Measurements from ENCODE around the gene ARHGEF7. TPM values are rescaled to one million over a fixed set of nuclear protein-coding genes. Genes with fewer than 3 reads are reported as not detected.

The ARHGEF7 gene
- total RNA-seq, 1 donor from 2014 or later: 73.7 TPM

DNA sequence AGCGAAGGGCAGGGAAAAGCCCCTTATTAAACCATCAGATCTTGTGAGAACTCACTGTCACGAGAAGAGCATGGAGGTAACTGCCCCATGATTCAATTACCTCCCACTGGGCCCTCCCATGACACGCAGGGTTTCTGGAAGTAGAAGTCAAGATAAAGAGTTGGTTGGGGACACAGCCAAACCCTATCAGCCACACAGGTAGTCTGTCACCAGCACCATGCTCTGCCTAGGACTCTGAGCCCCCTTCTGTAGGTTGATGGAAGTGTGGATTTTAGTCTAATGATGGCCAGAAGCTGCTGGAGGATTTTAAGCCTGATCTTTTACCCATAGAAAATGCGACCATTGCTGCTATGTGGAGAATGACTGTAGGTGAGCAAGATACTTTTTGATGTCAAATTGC, 60.8 kb downstream of the ARHGEF7 start:
- H3K4me1 Mint-ChIP-seq (ENCODE audit: low read depth, unreplicated experiment): peaks cover 54% of the 10 kb centered on the region

DNA sequence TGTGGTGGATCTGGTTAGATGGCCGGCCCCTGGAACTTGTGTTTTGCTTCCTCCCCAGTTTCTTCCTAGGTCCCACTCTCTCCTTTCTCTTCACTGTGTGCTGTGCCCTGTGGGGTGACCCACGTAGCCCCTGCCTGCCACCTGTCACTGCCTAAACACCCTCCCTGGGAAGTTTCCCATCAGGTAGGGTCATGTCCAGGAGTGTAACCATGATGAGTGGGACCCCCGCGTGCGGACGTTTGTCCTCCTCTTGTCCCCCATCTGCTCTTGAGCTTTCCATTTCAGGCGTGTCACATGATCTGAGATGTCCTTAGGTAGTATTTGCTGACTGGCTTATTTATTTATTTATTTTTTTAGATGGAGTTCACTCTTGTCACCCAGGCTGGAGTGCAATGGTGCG, 61.3 kb downstream of the ARHGEF7 start:
- Histone ChIP-seq H3K27ac (ENCODE audit: low read depth, low read length) (peak overlapping the region; percentile 96), H3K9ac (ENCODE audit: low read length) (peak overlapping the region; percentile 11), H3K36me3 (ENCODE audit: insufficient read depth, low read length) (peaks cover 4% of the 10 kb centered on the region), H2AFZ (ENCODE audit: low read depth, low read length) (no peak overlapping the region), H3K79me2 (ENCODE audit: insufficient read depth, low read length) (peaks cover 91% of the 10 kb centered on the region), H3K4me2 (ENCODE audit: low read length) (no peak overlapping the region), H3K4me3 (ENCODE audit: insufficient read depth, low read depth, low read length) (no peak overlapping the region), H4K20me1 (ENCODE audit: insufficient read depth, low read length) (peaks cover 80% of the 10 kb centered on the region), H3K9me3 (ENCODE audit: insufficient read depth, low read depth, low read length) (no peaks in the 10 kb centered on the region), H3K4me1 (ENCODE audit: insufficient read depth, low read length) (peaks cover 36% of the 10 kb centered on the region), H3K27me3 (ENCODE audit: insufficient read depth, low read length) (no peaks in the 10 kb centered on the region)
- H3K27me3 Mint-ChIP-seq (ENCODE audit: low read depth, unreplicated experiment): no peaks in the 10 kb centered on the region
- no peak overlapping the region for H3K4me3 Mint-ChIP-seq (ENCODE audit: unreplicated experiment)
- no peaks in the 10 kb centered on the region for H3K9me3 Mint-ChIP-seq (ENCODE audit: unreplicated experiment)
- FAIRE-seq (no peak), DNase-seq (ENCODE audit: low read depth) (no peak)
- peaks cover 53% of the 10 kb centered on the region for H3K4me1 Mint-ChIP-seq (ENCODE audit: low read depth, unreplicated experiment)
- H3K36me3 Mint-ChIP-seq (ENCODE audit: low read depth, unreplicated experiment): peaks cover 24% of the 10 kb centered on the region
- peak overlapping the region; percentile 9 for H3K27ac Mint-ChIP-seq (ENCODE audit: unreplicated experiment)
- TF ChIP-seq, protein P1, sequence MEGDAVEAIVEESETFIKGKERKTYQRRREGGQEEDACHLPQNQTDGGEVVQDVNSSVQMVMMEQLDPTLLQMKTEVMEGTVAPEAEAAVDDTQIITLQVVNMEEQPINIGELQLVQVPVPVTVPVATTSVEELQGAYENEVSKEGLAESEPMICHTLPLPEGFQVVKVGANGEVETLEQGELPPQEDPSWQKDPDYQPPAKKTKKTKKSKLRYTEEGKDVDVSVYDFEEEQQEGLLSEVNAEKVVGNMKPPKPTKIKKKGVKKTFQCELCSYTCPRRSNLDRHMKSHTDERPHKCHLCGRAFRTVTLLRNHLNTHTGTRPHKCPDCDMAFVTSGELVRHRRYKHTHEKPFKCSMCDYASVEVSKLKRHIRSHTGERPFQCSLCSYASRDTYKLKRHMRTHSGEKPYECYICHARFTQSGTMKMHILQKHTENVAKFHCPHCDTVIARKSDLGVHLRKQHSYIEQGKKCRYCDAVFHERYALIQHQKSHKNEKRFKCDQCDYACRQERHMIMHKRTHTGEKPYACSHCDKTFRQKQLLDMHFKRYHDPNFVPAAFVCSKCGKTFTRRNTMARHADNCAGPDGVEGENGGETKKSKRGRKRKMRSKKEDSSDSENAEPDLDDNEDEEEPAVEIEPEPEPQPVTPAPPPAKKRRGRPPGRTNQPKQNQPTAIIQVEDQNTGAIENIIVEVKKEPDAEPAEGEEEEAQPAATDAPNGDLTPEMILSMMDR (IDR thresholded peaks at IDR 0.05; ENCODE audit: insufficient read depth, low read depth, low read length): no peak
- no peak for TF ChIP-seq EZH2 (IDR thresholded peaks at IDR 0.05; ENCODE audit: insufficient read depth, low read length)

More for the DNA sequence above, 60.8 kb downstream of the ARHGEF7 start:
- no peaks in the 10 kb centered on the region for H3K27me3 Mint-ChIP-seq (ENCODE audit: low read depth, unreplicated experiment)
- H4K20me1 ChIP-seq (ENCODE audit: insufficient read depth, low read length): peaks cover 81% of the 10 kb centered on the region
- no peak overlapping the region for H3K4me2 ChIP-seq (ENCODE audit: low read length)
- no peaks in the 10 kb centered on the region for H3K9me3 Mint-ChIP-seq (ENCODE audit: unreplicated experiment)
- no peaks in the 10 kb centered on the region for H3K27me3 ChIP-seq (ENCODE audit: insufficient read depth, low read length)
- peaks cover 4% of the 10 kb centered on the region for H3K36me3 ChIP-seq (ENCODE audit: insufficient read depth, low read length)
- TF ChIP-seq, protein P1 (IDR thresholded peaks at IDR 0.05; ENCODE audit: insufficient read depth, low read depth, low read length): no peak
- no peak for TF ChIP-seq EZH2 (IDR thresholded peaks at IDR 0.05; ENCODE audit: insufficient read depth, low read length)
- peak overlapping the region; percentile 96 for H3K27ac ChIP-seq (ENCODE audit: low read depth, low read length)
- peak overlapping the region; percentile 11 for H3K9ac ChIP-seq (ENCODE audit: low read length)
- DNase-seq (ENCODE audit: low read depth) (no peak), FAIRE-seq (no peak)
- H3K4me3 ChIP-seq (ENCODE audit: insufficient read depth, low read depth, low read length): no peak overlapping the region
- H3K79me2 ChIP-seq (ENCODE audit: insufficient read depth, low read length): peaks cover 91% of the 10 kb centered on the region
- peaks cover 24% of the 10 kb centered on the region for H3K36me3 Mint-ChIP-seq (ENCODE audit: low read depth, unreplicated experiment)
- H3K4me3 Mint-ChIP-seq (ENCODE audit: unreplicated experiment): no peak overlapping the region
- H3K27ac Mint-ChIP-seq (ENCODE audit: unreplicated experiment): no peak overlapping the region
- H3K4me1 ChIP-seq (ENCODE audit: insufficient read depth, low read length): peaks cover 36% of the 10 kb centered on the region
- H3K9me3 ChIP-seq (ENCODE audit: insufficient read depth, low read depth, low read length): no peaks in the 10 kb centered on the region
- no peak overlapping the region for H2AFZ ChIP-seq (ENCODE audit: low read depth, low read length)

DNA sequence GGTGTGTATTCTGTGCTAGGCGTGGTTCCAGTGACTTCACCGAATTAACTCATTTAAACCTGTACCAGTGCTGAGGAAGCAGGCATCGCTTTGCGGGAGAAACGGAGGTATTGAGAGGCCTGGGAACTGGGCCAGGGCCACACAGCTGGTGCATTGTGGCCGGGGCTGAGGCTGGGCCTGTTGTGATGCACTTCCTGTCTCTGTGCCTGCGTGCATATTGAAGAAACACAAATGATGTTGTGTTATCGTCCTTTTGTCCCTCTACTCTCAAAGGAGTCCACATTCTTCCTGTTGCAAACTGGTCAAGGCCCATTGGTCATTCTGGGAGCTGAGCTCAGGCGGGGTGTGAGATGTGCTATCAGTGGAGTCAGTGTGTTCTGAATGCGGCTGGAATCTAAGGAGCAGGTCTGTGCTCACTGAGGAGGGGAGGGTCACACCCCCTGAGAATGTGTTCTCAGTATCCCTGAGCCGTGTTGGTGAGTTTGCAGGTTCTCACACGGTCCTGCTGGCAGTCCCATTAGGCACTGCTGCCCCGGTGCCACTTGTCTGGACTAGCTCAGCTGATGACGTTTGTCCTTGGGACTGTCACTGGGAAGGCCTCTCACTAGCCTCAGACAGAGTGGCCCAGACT, 62.1 kb downstream of the ARHGEF7 start:
- H3K79me2 ChIP-seq (ENCODE audit: insufficient read depth, low read length): peaks cover 91% of the 10 kb centered on the region
- peak overlapping the region; percentile 43 for H3K4me2 ChIP-seq (ENCODE audit: low read length)
- Mint-ChIP-seq H3K9me3 (ENCODE audit: unreplicated experiment) (no peaks in the 10 kb centered on the region), H3K27me3 (ENCODE audit: low read depth, unreplicated experiment) (no peaks in the 10 kb centered on the region), H3K4me1 (ENCODE audit: low read depth, unreplicated experiment) (peaks cover 48% of the 10 kb centered on the region), H3K36me3 (ENCODE audit: low read depth, unreplicated experiment) (peaks cover 22% of the 10 kb centered on the region), H3K4me3 (ENCODE audit: unreplicated experiment) (no peak overlapping the region), H3K27ac (ENCODE audit: unreplicated experiment) (peak overlapping the region; percentile 95)
- H4K20me1 ChIP-seq (ENCODE audit: insufficient read depth, low read length): peaks cover 79% of the 10 kb centered on the region
- FAIRE-seq (no peak), DNase-seq (ENCODE audit: low read depth) (peak; percentile 83)
- H3K36me3 ChIP-seq (ENCODE audit: insufficient read depth, low read length): peaks cover 4% of the 10 kb centered on the region
- H3K9ac ChIP-seq (ENCODE audit: low read length): peak overlapping the region; percentile 81
- TF ChIP-seq EZH2 (IDR thresholded peaks at IDR 0.05; ENCODE audit: insufficient read depth, low read length): no peak
- TF ChIP-seq, protein P1 (IDR thresholded peaks at IDR 0.05; ENCODE audit: insufficient read depth, low read depth, low read length): no peak
- no peaks in the 10 kb centered on the region for H3K27me3 ChIP-seq (ENCODE audit: insufficient read depth, low read length)
- H3K9me3 ChIP-seq (ENCODE audit: insufficient read depth, low read depth, low read length): no peaks in the 10 kb centered on the region
- no peak overlapping the region for H2AFZ ChIP-seq (ENCODE audit: low read depth, low read length)
- no peak overlapping the region for H3K4me3 ChIP-seq (ENCODE audit: insufficient read depth, low read depth, low read length)
- peaks cover 36% of the 10 kb centered on the region for H3K4me1 ChIP-seq (ENCODE audit: insufficient read depth, low read length)
- H3K27ac ChIP-seq (ENCODE audit: low read depth, low read length): peak overlapping the region; percentile 96
